Stimulated activated CD8-positive, alpha-beta memory T cell treated with anti-CD3 and anti-CD28 coated beads, Interleukin-15, amount 100 ng/mL, for 48 hours (primary cell): ENCODE measurements around the gene ANTXR2.

Source experiments
- DNase-seq, 2 donors: peaks; one replicate each; pipeline ENCODE4 v3.0.0-alpha.2; 2020; ENCODE audit warnings: low read depth in 2 of 2

ANTXR2 gene

DNA sequence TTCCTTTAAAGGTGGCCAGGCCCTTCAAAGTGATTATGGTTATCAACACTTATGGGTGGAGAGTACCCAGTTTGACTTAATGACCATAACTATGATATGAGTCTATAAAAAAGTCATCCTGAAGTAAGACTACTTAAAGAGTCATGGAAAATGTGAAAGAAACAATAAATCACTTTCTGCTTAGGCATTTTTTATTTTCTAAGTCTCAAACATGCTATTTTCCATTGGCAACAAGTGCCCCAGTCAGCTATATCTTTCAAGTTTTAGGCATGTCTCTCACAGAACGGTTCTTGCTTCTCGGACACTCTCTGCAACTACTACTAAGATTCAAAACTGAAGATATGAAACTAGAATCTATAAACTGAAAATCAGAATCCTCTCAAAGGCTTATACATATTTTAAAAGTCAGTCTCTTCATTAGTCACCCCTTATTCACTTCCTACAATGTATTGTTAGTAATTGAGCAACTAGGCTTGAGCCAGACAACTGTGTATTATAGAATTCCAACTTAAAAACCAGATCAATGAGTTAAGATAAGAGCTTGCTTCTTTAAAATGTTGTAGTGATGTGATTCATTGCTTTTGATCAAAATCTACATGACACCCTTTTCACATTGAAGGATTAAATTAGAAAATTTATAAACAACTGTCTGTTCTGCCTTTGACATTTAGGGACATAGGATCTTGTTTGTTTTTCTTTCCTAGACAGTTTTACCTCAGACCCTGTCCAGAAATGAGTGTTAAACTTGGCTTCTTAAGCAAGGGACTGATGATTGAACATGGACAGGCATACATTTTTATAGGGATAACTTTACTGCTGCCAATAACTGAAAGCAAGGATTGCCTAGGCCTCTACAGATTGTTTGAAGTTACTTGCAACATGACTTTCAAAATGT lies 2.9 kb downstream of the ANTXR2 start:
- DNase-seq: no peak

DNA sequence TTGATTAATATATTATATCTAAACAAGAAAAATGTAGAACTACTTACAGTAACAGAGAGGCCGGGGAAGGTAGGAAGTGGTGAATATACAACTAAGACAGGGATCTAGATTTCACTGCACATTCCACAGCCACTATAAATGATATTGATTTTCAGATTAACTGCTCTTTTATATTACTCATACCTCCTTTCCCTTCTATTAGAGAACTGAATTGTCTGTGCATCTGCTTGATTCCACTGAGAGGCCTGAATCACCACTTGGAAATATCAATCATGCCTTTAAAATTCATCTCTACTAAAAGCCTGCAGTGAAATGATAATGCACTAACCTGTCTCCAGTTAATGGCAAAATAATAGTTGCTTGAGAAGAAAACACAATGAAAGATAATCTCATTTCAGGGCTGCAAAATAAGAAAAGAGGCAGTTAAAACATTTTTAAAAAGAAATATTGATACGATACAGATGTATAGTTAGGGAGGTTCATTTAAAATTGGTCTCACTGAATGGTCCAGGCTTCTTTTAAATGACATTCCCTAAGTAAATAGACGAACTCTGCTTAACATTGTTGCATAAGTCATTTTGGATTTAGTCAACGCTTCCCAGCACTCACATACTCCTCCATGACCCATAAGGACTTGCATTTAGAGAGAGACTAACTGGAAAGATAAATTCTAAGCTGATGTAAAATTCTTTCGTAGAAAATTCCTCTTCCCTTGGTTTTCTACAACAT lies 3.8 kb downstream of the ANTXR2 start:
- DNase-seq: no peak

DNA sequence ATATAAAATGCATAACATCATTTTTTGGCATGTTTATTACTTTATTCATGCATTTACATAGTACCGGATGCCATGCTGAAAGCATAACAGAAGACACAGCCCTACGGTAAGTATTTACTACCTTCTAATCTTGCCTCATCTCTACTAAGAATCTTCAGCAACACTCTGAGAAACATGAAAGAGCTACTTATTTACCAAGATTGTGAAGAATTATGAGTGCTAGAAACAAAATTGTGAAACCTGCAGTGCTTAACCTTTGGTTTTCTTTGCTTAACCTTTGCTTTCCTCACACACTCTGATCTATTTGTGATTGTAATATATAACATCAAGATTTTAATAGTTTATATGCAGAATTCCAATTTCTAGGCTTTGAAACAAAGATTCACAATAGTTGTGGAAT lies 7.4 kb downstream of the ANTXR2 start:
- no peak for DNase-seq

DNA sequence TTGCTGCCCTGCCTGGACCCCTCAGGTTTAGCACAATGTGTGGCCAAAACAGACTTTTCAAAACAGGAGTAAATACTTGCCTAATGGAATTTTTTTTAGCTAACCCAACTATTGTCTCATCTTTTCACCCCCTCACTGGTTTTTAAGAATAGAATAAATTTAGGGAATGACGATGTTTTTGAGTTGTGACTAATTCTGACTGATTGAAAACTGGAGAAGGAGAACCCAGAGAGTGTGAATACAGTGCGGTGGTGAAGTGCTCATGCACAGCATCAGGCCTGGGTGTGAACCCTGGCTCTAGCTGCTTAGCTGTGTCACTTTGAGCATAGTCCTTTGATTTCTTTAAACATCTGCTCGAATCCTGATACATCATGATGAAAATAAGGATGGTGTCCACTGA lies 10.5 kb downstream of the ANTXR2 start:
- DNase-seq: no peak

DNA sequence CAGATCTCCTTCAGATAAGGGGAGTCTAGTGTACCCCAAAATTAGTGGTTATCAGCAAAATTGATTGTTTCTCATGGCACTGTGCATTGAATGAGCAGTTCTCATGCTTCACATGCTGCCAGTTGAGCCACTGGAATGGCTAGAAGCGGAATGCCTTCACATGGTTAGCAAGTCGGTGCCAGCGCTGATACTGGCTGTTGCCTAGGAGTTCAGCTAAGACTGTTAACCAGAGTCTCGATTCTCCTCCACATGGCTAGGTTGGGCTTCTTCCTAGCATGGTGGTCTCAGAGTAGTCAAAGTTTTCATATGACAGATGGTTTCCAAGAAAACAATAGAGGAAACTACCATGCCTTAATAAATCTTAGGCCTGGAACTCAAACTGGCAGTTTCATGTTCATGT lies 12.2 kb downstream of the ANTXR2 start:
- no peak for DNase-seq

DNA sequence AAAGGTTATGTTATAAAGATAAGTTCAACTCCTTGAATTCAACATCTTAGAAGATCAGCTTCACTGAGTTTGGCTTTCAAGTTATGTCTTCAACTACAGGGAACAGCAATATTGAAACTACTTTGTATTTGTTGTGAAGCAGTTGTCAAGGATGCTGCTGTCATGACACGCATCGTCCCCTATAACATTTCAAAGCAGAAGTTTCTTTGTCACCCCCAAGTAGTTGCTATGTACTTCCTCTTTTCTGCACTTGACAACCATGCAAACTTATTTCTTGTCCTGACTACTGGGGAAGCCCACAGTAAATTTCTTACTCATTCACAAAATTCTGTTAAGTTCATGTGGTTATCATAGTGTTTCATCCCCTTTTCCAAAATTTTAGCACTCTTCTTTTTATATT lies 14.3 kb downstream of the ANTXR2 start:
- DNase-seq: no peak

DNA sequence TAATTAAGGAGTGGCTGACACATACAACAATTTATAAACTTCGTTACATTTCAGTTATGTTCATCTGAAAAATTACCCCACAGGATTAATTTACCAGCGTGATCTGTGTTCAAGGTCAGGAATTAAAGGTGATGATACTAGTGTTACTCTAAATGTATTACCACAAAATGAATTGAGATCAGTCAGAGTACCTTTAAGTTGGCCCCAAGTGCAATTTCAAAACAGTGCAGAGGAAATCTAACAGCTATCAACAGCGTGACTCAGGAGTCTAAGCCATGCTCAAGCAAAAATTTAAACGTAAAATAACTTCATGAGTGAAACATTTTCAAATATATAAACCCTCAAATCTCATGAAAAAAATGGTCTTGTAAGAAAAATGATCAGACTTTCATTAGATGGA lies 18.7 kb downstream of the ANTXR2 start:
- DNase-seq: no peak

DNA sequence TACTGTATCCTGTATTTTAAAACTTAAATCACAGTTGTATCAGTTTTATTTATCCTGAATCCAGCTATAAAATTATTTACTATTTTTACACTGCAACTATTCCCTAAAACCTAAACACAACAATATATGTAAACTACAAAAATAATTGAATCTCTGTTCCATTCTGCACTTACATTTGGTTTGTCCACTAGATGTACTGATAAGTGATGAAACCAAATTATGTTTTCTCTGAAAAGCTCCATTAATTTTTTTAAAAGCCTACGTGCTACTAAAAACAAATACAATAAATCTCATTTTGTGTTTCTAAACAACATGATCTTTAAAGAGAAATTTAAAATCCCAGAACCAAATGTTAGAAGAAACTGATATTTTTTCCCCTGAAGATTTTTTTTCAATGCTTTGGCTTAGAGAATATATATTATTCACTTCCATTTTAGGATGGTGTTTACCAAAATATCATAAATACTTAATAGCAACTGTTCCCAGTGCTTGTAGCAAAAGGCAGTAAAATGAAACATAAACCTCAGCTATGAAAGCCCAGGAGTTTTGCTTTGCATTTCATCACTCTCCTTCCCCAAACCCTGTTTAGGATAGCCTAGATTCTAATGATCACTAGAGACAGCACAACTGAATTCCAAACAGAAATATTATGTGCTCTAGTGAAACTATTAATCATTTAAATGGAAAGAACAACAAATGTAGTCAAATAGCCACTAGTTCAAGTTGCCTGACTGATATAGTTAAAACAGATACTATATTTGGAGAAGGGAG lies 19.7 kb downstream of the ANTXR2 start:
- no peak for DNase-seq

DNA sequence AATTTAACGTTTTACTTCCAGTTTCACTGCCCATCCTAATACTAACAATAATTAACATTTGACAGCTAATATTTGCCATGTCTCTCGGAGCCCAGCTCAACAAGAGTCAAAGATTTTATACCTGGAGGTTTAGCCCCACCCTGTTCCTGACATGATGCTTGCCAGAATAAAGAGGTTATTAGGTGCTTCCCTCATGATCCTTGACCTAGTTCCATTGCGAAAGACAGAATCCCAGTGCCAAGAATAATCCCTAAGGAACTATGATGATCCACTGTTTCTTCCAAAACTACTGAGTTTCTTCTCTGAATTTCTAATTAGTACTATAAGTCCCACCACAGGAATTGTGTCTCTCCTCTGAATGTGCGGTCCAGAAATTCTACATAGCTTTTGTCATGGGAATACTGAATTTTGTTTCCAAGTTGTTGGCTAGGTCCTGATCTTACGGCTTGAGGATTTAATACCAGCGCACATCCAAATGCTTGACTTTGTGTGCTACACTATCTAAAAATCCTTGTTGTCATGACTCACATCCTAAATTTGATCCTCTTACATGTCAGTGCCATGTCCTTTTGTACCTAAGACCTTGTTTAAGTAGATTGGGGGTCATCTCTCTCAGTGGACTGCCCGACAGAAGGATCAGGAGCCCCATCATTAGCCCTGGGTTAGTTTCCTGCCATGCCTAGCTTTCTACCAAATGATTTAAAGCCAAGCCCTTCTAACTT lies 23.1 kb downstream of the ANTXR2 start:
- no peak for DNase-seq

DNA sequence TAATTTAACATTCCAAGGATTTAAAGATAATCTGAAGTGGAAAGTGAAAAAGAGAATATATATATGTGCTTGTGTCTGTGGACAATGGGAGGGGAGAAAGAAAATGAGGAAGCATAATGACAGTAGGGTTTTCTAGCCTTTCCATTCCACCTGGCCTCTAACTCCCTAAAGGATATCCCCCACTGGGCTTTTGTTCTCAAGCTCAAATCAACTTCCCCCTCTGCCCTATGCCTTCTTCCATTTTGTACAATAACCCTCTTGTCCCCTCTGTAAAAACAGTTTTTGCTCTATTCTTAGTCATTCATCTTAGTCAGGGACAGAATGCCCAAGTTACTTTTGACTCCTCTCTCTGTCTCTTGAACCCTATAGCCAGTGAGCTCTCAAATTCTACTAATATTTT lies 23.6 kb downstream of the ANTXR2 start:
- no peak for DNase-seq

DNA sequence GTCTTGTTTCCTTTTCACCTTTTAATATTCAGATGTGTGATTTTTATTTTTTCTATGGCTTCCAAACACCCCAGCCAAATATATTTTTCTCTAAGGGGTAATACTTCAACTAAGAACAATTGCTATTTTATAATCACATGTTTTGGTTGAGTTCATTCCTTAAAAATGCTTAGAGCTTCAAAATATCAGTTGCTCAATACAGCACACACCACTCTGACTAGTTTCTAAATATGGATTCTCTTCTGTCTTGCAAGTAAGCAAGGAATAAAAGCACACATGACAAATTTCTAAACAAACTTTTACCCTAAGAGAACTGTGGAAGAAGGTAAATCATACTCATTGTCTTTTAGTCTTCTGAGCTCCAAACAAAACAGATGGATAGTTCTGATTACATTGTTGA lies 27.2 kb downstream of the ANTXR2 start:
- no peak for DNase-seq

DNA sequence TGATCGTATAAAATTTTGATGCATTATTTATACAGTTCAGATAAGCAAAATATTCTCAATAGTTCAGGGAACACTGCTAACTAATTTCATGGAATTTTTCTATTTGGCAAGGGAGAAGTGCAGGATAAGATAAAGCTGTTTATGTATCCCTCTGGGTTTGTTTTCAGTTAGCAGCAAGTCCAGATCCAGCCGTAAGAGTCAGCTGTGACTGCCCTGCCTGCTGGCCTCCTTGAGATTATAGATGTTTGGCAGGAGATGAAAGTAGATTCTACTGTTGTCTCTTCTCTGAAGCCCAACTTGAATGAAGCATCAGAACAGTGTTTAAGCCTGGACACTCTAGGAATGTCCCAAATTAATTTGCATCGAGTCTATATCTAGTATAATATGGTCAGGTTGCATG lies 29.5 kb downstream of the ANTXR2 start:
- no peak for DNase-seq

DNA sequence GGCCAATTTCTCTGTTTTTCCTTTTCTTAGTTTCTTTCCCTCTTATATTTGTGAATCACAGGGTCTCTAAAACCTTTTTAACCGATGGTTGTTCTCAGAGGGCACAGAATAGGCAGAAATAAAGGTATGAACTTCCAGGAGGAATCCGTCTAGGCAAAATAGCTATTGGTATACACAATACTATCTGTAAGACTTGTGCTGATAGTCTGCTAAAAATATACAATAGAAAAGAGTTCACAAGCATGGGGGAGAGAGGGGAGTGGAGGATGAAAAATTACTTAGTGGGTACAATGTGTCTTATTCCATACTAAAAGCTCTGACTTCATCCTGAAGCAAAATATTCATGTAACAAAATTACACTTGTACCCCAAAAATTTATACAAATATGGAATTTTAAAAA lies 30.2 kb downstream of the ANTXR2 start:
- DNase-seq: no peak

DNA sequence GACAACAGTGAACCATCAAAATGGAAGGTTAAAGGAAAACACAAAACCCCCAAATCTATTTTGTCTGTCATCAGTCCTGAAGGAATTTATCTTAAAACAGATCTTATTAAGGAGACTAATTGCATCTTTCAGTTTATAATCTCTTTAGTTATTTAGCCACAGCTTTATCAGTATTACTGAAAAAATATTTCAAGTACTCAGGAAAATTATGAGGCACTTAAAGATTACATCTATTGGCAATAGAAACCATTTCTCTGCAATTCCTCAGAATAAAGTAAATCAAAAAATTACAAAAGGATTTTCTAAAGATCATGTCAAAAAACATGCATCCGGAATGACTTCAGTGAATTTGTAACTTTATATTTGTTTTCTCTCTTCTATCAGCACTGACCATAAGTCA lies 35.2 kb downstream of the ANTXR2 start:
- no peak for DNase-seq

DNA sequence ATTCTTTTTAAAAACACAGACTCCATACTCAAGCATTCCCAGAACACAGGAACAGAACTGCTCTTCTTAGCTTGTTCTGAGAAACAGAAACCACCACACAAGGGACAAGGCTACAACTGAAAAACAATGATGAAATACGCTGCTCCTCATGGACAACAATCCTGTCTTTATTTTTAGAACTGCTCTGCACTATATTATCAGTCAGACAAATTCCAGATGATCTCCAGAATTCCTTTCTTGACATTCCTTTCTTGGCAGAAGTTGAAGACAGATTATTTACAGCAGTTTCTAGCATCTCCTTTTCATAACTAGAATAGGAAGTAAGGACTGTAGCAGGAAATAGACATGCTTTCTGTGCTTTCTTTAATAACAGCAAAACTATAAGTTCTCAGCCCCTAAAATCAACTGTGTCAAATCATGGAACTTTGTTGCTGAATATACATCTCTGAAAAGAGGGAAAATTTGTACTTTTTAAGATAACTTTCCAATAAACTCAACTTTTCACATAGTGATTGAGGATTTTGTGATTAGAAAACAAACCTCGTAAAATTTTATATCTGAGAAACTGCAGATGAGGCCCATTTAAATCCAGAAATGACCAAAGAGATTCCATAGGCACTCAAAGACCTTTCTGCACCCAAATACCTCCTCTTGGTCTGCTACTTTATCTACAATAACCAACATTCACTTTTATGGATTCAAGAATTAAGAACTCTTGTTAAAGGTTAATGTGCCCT lies 35.9 kb downstream of the ANTXR2 start:
- no peak for DNase-seq

DNA sequence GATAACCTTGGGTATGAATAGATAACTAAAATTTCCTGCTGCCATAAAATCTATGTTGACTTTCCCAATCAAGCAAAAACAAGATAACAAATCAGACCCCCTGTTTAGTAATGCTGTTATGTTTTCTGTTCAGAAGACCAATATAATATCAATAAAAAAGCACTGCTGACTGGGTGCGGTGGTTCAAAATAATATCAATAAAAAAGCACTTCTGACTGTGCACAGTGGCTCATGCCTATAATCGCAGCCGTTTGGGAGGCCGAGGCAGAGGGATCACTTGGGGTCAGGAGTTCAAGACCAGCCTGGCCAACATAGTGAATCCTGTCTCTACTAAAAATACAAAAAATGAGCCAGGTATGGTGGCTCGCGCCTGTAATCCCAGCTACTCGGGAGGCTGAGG lies 36.7 kb downstream of the ANTXR2 start:
- no peak for DNase-seq

DNA sequence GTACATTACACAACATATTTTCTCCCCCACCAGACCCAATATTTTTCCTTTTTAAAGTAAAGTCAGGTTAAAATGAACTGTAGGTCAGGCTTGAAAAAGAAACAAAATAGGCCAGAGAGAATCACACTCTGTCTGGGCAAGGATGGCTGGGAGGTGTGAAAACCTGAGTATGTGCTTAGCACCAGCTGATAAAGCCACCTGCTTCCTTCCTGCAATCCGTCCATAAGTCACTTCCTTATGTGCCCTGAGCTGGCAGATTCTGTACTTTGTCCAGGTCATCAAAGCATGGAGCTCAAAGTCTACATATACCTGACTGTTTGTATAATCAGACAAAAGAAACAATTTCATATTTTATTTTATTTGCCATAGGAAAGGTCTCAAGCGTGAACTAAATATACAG lies 37.7 kb downstream of the ANTXR2 start:
- no peak for DNase-seq

DNA sequence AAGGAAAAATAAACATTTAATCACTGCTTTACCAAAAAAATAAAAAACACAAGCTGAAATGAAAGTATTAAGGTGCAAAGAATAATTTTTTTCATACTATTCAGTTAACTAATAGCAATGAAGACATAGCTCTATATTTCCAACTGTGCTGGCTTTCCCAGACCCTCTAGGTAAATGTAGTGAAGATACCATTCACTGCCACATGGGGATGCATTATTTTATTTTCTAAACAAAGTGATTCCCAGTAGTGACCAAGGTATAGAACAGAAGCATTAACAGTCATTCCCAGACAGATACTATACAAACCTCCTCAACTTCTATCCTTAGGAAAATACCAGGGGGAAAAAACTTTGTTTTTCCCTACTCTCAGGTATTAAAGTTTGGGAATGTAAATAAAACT lies 39.4 kb downstream of the ANTXR2 start:
- no peak for DNase-seq

DNA sequence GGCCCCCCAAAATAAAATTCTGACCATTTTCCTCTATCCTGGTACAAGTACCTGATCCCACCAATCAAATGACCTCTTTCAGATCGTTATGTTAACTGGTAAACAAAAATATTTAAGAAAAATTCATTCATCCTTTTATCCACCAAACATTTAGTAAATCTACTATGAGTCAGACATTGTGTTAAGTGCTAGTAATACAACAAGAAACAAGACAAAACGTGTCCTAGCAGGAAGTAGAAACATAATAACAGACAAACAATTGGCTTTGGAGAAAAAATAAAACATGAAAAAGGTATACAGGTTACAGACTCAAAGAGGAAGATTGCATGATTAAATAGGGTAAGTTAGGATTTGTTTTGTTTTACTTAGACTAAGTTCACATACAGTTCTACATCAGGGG lies 43.7 kb downstream of the ANTXR2 start:
- DNase-seq: no peak

DNA sequence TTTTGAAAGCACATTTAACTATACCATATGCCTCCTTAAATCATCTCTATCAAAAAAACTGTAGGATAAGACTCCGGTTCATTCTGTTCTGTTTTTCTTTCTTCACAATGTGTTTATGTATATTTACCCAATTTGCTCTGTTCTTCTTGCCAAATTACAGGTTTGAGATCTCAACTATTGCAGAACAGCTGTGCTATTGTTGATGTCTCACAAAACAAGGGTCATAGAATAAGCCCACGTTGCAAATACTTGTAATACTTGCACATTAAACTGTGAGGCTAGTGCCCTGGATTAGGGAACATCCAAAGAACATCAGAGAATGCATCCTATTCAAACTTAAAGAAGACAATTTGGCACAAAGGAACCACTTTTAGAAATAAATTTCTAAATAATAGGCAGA lies 45.4 kb downstream of the ANTXR2 start:
- DNase-seq: no peak

DNA sequence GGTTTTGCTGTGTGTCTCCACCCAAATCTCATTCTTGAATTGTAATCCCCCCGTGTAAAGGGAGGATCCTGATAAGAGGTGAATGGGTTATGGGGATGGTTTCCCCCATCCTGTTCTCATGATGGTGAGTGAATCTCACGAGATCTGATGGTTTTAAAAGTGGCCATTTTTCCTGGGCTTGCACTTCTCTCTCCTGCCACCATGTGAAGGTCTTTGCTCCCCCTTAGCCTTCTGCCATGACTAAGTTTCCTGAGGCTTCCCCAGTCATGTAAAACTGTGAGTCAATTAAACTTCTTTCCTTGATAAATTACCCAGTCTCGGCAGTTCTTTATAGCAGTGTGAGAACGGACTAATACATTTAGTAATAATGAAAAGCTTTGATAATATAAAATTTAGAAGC lies 46.9 kb downstream of the ANTXR2 start:
- DNase-seq: no peak
